HEK293 (cell line): ENCODE measurements around the gene RBM20.
A peak's percentile ranks its signal among the peaks of the same experiment; 100 is the strongest.

Experiments used
- CTCF ChIA-PET: fragments of 350-600 bp; formaldehyde crosslinking; extraction: SDS; loops from one replicate; lab custom pipeline; 2021; ENCODE audit warnings: antibody characterized with exemption; lab: Yijun Ruan, JAX
- POLR2A ChIA-PET: fragments of 300-600 bp; formaldehyde crosslinking; extraction: SDS; loops from one replicate; lab custom pipeline; 2020; ENCODE audit warnings: antibody characterized with exemption, inconsistent platforms; lab: Yijun Ruan, JAX
- H3K27ac ChIP-seq: fragments of 200-500 bp; sonication (Bioruptor generic); 2 replicates; pipeline ENCODE4 v1.5.1; 2014; ENCODE audit warnings: low read depth, low read length, control low read depth, inconsistent platforms; ENCODE audit errors: extremely low read depth
- H3K36me3 ChIP-seq, 2 experiments: fragments of 200-500 bp in 1 of 2; sonication (Bioruptor generic) in 1 of 2; 1 replicate in 1 of 2; 2 replicates in 1 of 2; pipeline ENCODE4 v1.5.1; 2014 to 2017; ENCODE audit warnings: inconsistent platforms in 2 of 2, low read length in 2 of 2; ENCODE audit not compliant: control insufficient read depth in 2 of 2, insufficient read depth in 1 of 2
- H3K4me1 ChIP-seq: fragments of 200-500 bp; sonication (Bioruptor generic); 2 replicates; pipeline ENCODE4 v1.5.1; 2014; ENCODE audit warnings: mild to moderate bottlenecking, low read length, inconsistent platforms; ENCODE audit not compliant: control insufficient read depth, insufficient read depth
- H3K4me3 ChIP-seq: 2 replicates; pipeline ENCODE4 v1.5.1; 2011; ENCODE audit warnings: low read depth, mild to moderate bottlenecking, control low read depth, low read length, moderate library complexity
- H3K9me3 ChIP-seq: fragments of 200-500 bp; sonication (Bioruptor generic); 2 replicates; pipeline ENCODE4 v1.5.1; 2014; ENCODE audit warnings: low read depth, low read length, inconsistent platforms; ENCODE audit not compliant: control insufficient read depth, insufficient read depth
- FEZF1 ChIP-seq: fragments of 450-650 bp; formaldehyde crosslinking; IDR thresholded peaks from 2 replicates; pipeline ENCODE4 v1.5.1; 2016; ENCODE audit warnings: missing biosample characterization, missing genetic modification characterization
- HOXD13 ChIP-seq: sonication (generic); formaldehyde crosslinking; IDR thresholded peaks from 2 replicates; pipeline ENCODE4 v1.8.0; 2022; ENCODE audit warnings: missing genetic modification reagents, borderline replicate concordance
- PRDM1 ChIP-seq: fragments of 450-650 bp; formaldehyde crosslinking; IDR thresholded peaks from 2 replicates; pipeline ENCODE4; 2016; ENCODE audit warnings: missing biosample characterization, missing genetic modification characterization
- SCRT1 ChIP-seq: fragments of 450-650 bp; formaldehyde crosslinking; IDR thresholded peaks from 2 replicates; pipeline ENCODE4 v1.5.1; 2016; ENCODE audit warnings: missing biosample characterization, missing genetic modification characterization, borderline replicate concordance
- SP3 ChIP-seq: fragments of 450-650 bp; formaldehyde crosslinking; IDR thresholded peaks from 2 replicates; pipeline ENCODE4 v1.5.1; 2016; ENCODE audit warnings: missing biosample characterization, missing genetic modification characterization
- ZBTB1 ChIP-seq: fragments of 450-650 bp; formaldehyde crosslinking; IDR thresholded peaks from 2 replicates; pipeline ENCODE4 v1.5.1; 2016; ENCODE audit warnings: missing biosample characterization, missing genetic modification characterization
- ZBTB17 ChIP-seq: fragments of 450-650 bp; formaldehyde crosslinking; IDR thresholded peaks from 2 replicates; pipeline ENCODE4 v1.5.1; 2016; ENCODE audit warnings: missing biosample characterization, missing genetic modification characterization
- ZEB2 ChIP-seq: fragments of 450-650 bp; formaldehyde crosslinking; IDR thresholded peaks from 2 replicates; pipeline ENCODE4 v1.5.1; 2016; ENCODE audit warnings: missing biosample characterization, missing genetic modification characterization
- ZFP37 ChIP-seq: fragments of 450-650 bp; formaldehyde crosslinking; IDR thresholded peaks from 2 replicates; pipeline ENCODE4 v1.5.1; 2016; ENCODE audit warnings: missing biosample characterization, missing genetic modification characterization
- ZNF133 ChIP-seq: fragments of 450-650 bp; formaldehyde crosslinking; IDR thresholded peaks from 2 replicates; pipeline ENCODE4 v1.5.1; 2016; ENCODE audit warnings: missing biosample characterization, missing genetic modification characterization
- ZNF174 ChIP-seq: fragments of 450-650 bp; formaldehyde crosslinking; IDR thresholded peaks from 2 replicates; pipeline ENCODE4 v1.5.0; 2017; ENCODE audit warnings: missing biosample characterization, mild to moderate bottlenecking, missing genetic modification characterization
- ZNF175 ChIP-seq: fragments of 450-650 bp; formaldehyde crosslinking; IDR thresholded peaks from 2 replicates; pipeline ENCODE4 v1.5.1; 2016; ENCODE audit warnings: missing biosample characterization, missing genetic modification characterization
- ZNF23 ChIP-seq: fragments of 450-650 bp; formaldehyde crosslinking; IDR thresholded peaks from 2 replicates; pipeline ENCODE4 v1.5.1; 2016; ENCODE audit warnings: missing biosample characterization, missing genetic modification characterization, borderline replicate concordance
- ZNF248 ChIP-seq: fragments of 450-650 bp; formaldehyde crosslinking; IDR thresholded peaks from 2 replicates; pipeline ENCODE4 v1.5.1; 2017; ENCODE audit warnings: missing biosample characterization, missing genetic modification characterization
- ZNF404 ChIP-seq: fragments of 450-650 bp; formaldehyde crosslinking; IDR thresholded peaks from 2 replicates; pipeline ENCODE4 v1.5.1; 2017; ENCODE audit warnings: missing biosample characterization, missing genetic modification characterization
- ZNF610 ChIP-seq: fragments of 450-650 bp; formaldehyde crosslinking; IDR thresholded peaks from 2 replicates; pipeline ENCODE4 v1.5.1; 2016; ENCODE audit warnings: missing biosample characterization, missing genetic modification characterization, borderline replicate concordance
- ZNF621 ChIP-seq: fragments of 450-650 bp; formaldehyde crosslinking; IDR thresholded peaks from 2 replicates; pipeline ENCODE4 v1.5.1; 2017; ENCODE audit warnings: missing biosample characterization, missing genetic modification characterization
- ZNF664 ChIP-seq: fragments of 450-650 bp; formaldehyde crosslinking; IDR thresholded peaks from 2 replicates; pipeline ENCODE4 v1.5.1; 2016; ENCODE audit warnings: missing biosample characterization, missing genetic modification characterization
- ZNF701 ChIP-seq: fragments of 450-650 bp; formaldehyde crosslinking; IDR thresholded peaks from 2 replicates; pipeline ENCODE4 v1.5.1; 2016; ENCODE audit warnings: missing biosample characterization, missing genetic modification characterization
- TF ChIP-seq, protein P1 (sequence below): fragments of 450-650 bp; formaldehyde crosslinking; conservative IDR thresholded peaks from 2 replicates; pipeline ENCODE4 v1.5.1; 2016; ENCODE audit warnings: low read depth, missing biosample characterization, missing genetic modification characterization
- TF ChIP-seq, protein P2 (sequence below): fragments of 450-650 bp; formaldehyde crosslinking; IDR thresholded peaks from 2 replicates; pipeline ENCODE4 v1.5.1; 2016; ENCODE audit warnings: missing biosample characterization, missing genetic modification characterization
- TF ChIP-seq, protein P3 (sequence below): fragments of 450-650 bp; formaldehyde crosslinking; IDR thresholded peaks from 2 replicates; pipeline ENCODE4 v1.5.1; 2016; ENCODE audit warnings: missing biosample characterization, missing genetic modification characterization

RBM20 gene

DNA sequence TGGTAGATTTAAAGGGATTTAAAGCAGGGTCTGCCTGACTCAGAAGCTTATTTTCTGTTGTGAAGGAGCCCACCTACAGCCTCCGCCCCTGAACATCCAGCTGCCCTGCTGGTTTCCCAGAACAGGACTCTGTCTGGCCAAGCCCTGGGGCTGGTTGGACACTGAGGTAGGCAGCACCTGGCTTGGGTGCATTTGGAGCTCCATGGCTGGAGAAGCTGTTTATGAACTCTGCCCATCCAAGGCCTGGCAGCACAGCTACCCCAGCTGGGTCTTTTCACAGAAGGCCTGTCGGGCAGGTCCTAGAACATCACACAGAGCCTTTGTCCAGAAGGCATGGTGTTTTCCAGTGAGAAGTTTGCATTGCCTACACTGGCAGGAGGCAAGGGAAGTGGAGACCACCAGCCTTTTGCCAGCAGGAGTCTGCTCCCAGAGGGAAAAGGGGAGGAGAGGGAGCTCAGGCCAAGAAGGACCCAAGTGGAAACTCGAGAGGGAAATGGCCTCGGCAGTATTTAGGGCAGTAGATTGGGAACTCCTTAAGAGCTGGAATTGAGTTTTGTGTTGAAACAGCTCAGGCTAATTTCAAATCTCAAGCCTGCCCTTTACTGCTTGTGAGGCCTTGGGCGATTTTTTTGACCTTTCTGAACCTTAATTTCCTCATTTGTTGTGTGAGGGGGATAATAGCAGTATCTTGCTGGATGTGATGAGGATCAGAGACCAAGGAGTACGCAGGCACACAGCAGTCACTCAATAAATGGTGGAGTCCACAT, 215.3 kb downstream of the RBM20 start:
- ChIA-PET POLR2A (interaction anchor here (3.1 kb wide), 1 partner anchor 12 kb away, joined by 26 read pairs; the partner anchor contains the start of gene PDCD4), CTCF (interaction anchor here (0.5 to 0.8 kb wide), 3 partner anchors 14 to 896 kb away, joined by 3 read pairs; no protein-coding TSS in a partner anchor)
- no peak overlapping the region; the same call in 1 of the 2 replicates for H3K27ac ChIP-seq
- H3K4me3 ChIP-seq = no peak overlapping the region
- TF ChIP-seq, protein P1, sequence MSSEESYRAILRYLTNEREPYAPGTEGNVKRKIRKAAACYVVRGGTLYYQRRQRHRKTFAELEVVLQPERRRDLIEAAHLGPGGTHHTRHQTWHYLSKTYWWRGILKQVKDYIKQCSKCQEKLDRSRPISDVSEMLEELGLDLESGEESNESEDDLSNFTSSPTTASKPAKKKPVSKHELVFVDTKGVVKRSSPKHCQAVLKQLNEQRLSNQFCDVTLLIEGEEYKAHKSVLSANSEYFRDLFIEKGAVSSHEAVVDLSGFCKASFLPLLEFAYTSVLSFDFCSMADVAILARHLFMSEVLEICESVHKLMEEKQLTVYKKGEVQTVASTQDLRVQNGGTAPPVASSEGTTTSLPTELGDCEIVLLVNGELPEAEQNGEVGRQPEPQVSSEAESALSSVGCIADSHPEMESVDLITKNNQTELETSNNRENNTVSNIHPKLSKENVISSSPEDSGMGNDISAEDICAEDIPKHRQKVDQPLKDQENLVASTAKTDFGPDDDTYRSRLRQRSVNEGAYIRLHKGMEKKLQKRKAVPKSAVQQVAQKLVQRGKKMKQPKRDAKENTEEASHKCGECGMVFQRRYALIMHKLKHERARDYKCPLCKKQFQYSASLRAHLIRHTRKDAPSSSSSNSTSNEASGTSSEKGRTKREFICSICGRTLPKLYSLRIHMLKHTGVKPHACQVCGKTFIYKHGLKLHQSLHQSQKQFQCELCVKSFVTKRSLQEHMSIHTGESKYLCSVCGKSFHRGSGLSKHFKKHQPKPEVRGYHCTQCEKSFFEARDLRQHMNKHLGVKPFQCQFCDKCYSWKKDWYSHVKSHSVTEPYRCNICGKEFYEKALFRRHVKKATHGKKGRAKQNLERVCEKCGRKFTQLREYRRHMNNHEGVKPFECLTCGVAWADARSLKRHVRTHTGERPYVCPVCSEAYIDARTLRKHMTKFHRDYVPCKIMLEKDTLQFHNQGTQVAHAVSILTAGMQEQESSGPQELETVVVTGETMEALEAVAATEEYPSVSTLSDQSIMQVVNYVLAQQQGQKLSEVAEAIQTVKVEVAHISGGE (tag by site-specific recombination) = no peak
- TF ChIP-seq SP3 (tag by site-specific recombination) = no peak
- TF ChIP-seq ZNF610 = no peak
- no peak for TF ChIP-seq ZNF133 (tag by site-specific recombination)
- H3K36me3 ChIP-seq = no peaks in the 10 kb centered on the region
- H3K4me1 ChIP-seq = peaks cover 13% of the 10 kb centered on the region
- H3K9me3 ChIP-seq = no peaks in the 10 kb centered on the region

DNA sequence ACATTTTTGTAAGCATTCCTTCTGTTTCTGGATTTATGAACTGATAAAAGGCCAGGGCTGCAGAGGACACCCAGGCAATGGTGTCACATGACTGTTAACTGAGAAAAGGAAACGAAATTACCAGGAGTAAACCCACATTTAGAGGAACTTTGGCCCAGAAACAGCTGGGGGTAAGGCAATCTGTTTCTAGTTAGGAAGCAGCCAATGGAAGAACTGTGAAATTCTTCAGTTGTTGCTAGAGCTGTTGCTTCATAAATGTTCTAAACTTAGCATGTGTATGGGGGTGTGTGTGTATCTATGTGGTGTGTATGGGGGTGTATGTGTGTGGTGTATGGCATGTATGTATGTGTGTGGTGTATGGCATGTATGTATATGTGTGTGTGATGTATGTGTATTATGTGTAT, 215.8 kb downstream of the RBM20 start:
- CTCF ChIA-PET = no interaction called here
- TF ChIP-seq ZNF248 (tag by site-specific recombination) = no peak
- TF ChIP-seq ZEB2 (tag by site-specific recombination) = no peak
- TF ChIP-seq ZNF701 (tag by site-specific recombination) = no peak
- TF ChIP-seq HOXD13 (CRISPR knock-in tag) = no peak
- 0 out of 2 replicates have a peak, but pooled peaks have one; percentile 32 for TF ChIP-seq ZNF664
- no peak for TF ChIP-seq ZNF174 (tag by site-specific recombination)
- TF ChIP-seq, protein P2, sequence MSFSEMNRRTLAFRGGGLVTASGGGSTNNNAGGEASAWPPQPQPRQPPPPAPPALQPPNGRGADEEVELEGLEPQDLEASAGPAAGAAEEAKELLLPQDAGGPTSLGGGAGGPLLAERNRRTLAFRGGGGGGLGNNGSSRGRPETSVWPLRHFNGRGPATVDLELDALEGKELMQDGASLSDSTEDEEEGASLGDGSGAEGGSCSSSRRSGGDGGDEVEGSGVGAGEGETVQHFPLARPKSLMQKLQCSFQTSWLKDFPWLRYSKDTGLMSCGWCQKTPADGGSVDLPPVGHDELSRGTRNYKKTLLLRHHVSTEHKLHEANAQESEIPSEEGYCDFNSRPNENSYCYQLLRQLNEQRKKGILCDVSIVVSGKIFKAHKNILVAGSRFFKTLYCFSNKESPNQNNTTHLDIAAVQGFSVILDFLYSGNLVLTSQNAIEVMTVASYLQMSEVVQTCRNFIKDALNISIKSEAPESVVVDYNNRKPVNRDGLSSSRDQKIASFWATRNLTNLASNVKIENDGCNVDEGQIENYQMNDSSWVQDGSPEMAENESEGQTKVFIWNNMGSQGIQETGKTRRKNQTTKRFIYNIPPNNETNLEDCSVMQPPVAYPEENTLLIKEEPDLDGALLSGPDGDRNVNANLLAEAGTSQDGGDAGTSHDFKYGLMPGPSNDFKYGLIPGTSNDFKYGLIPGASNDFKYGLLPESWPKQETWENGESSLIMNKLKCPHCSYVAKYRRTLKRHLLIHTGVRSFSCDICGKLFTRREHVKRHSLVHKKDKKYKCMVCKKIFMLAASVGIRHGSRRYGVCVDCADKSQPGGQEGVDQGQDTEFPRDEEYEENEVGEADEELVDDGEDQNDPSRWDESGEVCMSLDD (tag by site-specific recombination) = no peak
- TF ChIP-seq, protein P3, sequence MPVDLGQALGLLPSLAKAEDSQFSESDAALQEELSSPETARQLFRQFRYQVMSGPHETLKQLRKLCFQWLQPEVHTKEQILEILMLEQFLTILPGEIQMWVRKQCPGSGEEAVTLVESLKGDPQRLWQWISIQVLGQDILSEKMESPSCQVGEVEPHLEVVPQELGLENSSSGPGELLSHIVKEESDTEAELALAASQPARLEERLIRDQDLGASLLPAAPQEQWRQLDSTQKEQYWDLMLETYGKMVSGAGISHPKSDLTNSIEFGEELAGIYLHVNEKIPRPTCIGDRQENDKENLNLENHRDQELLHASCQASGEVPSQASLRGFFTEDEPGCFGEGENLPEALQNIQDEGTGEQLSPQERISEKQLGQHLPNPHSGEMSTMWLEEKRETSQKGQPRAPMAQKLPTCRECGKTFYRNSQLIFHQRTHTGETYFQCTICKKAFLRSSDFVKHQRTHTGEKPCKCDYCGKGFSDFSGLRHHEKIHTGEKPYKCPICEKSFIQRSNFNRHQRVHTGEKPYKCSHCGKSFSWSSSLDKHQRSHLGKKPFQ (tag by site-specific recombination) = peak; percentile 58
- TF ChIP-seq ZNF23 = no peak
- no peak for TF ChIP-seq ZNF621 (tag by site-specific recombination)
- TF ChIP-seq ZBTB1 = no peak
- TF ChIP-seq SCRT1 (tag by site-specific recombination) = peak; percentile 54; the same call in 1 of the 2 replicates
- TF ChIP-seq PRDM1 = no peak
- TF ChIP-seq ZFP37 = no peak
- no peak for TF ChIP-seq ZNF175
- TF ChIP-seq ZBTB17 = no peak
- TF ChIP-seq ZNF404 = no peak
- TF ChIP-seq FEZF1 (tag by site-specific recombination) = peak; percentile 68

More for the DNA sequence above, 215.8 kb downstream of the RBM20 start:
- H3K9me3 ChIP-seq = no peaks in the 10 kb centered on the region
- no peaks in the 10 kb centered on the region for H3K36me3 ChIP-seq
- H3K27ac ChIP-seq = no peak overlapping the region
- no peak overlapping the region for H3K4me3 ChIP-seq
- POLR2A ChIA-PET = no interaction called here
- peaks cover 15% of the 10 kb centered on the region for H3K4me1 ChIP-seq
